Activated T-helper 1 cell treated with anti-CD3 and anti-CD28 coated beads, Interleukin-2, amount 50 U/mL, for 16 hours (primary cell): Measurements from ENCODE around the gene DAPK1.

Experiments used
- DNase-seq, 2 donors: peaks; one replicate each; pipeline ENCODE4 v3.0.0-alpha.2; 2020; ENCODE audit warnings: low read depth in 1 of 2, low spot score in 1 of 2

DAPK1 gene

DNA sequence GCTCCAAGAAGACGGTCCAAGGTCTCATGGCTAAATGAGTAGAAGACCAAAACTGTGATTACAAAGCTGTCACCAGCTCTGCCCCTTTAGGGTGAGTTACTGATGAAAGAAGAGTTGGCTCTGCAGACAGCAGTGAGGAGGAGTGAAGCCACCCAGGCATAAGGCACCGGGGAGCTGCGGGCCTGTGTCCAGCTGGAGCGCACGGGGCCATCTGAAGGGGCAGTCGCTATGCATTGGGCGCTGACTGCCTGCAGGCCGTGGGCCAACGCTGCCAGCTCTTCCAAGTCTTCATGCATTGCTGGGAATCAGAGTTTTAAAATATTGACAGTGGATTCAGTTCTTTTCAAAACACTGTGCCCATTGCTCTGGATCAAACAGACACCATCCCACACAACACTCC is 70.3 kb downstream of the DAPK1 start:
- no peak for DNase-seq

DNA sequence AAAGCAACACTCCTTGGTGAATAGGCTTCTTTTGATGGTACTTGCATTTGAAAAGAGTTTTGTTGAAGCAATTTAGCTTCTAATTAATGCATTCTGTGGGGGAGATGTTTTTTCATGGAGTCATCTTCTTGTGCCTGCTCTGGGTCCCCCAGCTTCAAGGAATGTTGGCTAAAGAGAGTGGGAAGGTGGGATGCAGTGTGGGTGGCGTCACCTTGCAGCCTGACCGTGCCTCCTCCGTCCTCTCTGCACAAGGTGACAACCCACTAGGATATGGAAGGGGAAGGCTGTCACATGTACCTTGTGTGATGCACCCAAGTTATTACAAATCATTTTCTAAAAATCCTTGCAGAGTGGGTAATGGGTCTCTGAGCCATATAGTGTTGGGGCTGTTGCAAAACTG is 70.7 kb downstream of the DAPK1 start:
- DNase-seq, result no peak

DNA sequence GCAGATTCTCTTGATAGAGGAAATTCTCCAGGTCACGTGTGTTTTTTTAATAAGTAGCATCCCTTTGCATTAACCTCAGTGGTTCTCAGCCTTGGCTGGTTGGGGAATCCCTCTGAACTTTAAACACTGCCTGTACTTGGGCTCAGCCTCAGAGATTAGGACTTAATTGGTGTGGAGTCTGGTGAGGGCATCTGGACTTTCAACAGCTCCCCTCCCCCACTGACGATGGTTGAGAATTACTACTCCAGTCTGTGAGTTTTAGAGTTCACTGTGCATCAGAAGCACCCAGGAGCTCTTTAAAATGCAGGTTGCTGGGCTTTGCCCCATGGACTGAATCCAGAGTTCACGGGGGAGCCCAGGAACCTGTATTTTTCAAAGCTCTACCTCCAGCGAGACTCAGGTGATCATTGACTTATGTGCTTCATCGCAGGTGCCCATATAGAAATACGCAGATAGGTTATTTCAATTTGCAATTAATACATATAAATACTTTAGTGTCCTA is 71.4 kb downstream of the DAPK1 start:
- DNase-seq, result no peak

DNA sequence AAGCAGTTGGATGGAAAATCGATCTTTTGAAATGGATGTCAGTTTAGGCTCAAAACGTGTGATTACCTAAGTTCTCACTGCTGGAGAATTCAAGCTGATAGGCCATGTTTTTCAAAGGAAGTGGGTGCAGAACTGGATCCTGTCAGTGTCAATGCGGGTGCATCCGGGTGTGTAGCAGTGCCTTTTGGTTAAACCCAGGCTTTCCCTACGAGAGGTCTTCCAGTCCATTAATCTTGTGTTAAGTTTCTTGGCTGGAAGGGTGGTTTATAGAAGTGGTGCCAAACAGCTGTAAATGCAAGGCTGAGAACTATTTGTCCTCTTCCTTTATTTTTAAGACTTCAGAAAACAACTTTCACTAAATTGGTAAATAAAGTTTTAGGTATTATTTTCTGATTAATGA is 71.9 kb downstream of the DAPK1 start:
- no peak for DNase-seq

DNA sequence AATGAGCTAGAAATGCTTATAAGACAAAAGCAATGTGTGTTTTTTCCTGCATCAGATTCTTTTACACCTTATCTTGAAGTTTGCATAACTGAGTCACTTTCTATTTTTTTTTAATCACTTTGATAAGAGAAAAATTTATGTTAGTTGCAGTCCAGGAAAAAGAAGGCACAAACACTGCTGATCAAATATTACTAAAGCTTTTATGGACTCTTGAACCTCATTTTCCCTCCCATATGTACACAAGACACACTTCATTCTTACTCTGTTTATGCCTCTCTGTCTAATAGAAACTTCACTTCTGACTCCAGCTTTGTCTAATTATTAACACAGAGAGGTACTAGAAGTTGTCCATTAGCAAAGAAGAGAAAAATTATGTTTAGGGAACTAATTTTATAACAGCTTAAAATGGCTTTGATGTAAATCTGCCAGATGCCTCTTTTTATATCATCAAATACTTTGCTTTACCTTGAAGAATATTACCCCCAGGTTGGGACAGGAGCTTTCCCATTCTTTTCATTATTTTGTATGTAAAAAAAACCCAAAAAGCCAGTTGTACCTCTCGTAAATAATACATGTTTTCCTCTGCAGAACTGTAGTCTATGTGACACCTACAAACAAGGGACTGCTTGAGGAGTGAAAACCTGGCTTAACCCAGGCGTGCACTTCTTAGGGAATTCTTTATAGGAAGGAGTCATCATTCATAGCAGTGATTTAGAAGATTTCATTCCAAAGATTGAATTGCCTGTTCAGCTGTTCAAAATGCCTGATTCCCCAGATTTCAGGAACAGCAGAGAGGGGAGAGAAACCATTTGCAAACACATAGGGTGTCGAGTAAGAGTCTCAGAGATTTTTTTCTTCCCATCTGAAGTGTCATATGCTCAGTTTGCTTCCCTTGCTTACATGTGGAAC is 72.6 kb downstream of the DAPK1 start:
- no peak for DNase-seq

DNA sequence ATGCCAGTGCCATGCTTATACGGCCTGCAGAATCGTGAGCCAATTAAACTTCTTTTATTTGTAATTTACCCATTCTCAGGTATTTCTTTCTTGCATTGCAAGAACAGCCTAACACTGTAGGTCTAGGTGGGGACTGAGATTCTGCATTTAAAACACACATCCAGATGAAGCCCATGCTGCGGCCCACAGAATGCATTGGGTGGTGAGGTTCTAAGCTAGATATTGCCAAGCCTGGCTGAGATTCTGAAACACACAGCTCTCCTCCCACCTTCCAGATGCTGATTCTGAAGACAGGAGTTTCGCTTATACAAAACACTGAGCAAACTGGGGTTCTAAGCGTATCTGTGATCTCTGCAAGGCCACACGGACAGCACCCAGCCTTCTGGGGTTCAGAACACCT is 75.1 kb downstream of the DAPK1 start:
- no peak for DNase-seq

DNA sequence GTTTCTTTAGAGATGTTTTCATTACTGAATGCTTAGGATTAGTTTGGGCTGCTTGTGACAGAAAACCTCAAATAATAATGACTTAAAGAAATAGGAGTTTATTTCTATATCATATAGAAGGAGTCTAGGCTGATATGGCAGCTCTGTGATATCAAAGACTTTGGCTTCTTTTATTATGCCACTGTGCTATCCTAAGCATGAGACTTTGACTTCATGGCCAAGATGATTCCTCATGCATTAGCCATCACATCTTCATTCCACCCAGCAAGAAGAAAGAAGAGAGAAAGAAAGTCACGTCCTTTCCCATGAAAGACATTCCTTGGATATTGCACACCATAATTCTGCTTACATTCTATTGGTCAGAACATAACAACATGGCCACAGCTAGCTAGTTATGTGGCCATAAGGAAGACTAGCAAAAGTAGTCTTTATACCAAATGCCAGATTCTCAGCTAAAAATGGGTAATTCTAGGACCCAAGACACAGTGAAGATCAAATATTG is 76.2 kb downstream of the DAPK1 start:
- no peak for DNase-seq

DNA sequence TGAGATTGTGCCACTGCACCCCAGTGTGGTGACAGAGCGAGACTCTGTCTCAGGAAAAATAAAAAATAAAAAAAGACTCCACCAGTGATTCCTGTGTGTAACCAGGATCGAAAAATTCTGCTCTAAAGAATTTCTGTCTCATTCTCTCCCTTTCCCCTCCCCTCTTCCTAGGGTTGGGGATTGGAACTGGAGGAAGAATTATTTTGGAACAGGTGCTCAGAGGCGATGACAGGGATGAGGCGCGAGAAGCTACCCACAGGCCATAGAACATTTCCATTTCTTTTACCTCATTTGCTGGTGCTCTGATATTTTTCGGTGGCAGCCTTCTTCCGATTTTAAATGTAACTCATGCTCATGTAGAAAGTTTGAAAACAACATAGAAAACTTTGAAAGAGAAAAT is 80.1 kb downstream of the DAPK1 start:
- no peak for DNase-seq

DNA sequence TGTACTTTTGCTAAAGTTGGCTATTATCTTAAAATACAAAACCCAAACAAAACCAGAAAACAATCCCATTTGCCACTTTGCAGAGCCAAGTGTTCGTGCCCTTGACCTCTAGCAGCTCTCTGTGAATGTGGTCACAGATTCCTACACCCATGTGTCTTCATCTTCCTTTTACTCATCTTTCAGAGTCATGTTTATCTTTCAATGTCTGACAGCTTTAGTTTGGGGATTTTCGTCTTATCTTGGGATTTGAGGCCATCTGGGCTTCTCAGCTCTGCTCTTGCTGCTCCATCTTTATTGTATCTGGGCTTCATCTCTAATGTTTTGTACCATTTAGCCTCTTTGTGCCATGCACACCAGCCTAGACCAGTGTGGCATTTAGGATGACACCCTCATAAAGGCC is 81.0 kb downstream of the DAPK1 start:
- no peak for DNase-seq

DNA sequence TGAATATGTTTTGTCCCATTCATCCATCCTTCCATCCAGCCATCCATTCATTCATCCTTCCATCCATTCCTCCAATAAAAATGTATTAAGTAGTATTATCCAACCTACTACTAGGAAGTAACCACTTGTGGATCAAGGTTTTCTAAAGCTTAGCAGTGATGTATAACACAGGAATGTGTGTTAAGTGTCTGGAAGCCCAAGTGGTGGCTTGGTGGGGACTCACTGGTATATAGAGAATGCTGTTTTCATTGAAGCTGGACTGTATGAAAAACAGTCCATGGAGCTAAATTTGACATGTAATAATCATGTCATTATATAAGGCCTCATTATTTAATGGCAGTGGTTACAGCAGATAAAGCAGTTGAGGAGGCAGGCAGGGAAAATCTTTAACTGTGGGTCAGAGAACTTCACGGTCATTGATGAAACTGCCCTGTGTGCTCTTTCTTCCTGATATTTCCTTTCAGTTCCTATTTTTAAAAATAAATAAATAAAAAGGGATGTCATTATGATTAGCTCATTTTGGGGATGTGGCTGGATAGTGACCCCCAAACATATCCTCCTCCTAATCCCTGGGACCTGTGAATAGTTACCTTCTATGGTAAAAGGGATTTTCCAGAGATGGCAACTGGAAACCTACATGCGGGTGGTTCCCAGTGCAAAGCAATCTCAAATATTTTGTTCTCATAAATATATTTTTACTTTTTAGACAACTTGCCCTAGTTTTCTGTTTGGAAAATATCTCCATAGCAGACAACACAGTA is 82.3 kb downstream of the DAPK1 start:
- no peak for DNase-seq

DNA sequence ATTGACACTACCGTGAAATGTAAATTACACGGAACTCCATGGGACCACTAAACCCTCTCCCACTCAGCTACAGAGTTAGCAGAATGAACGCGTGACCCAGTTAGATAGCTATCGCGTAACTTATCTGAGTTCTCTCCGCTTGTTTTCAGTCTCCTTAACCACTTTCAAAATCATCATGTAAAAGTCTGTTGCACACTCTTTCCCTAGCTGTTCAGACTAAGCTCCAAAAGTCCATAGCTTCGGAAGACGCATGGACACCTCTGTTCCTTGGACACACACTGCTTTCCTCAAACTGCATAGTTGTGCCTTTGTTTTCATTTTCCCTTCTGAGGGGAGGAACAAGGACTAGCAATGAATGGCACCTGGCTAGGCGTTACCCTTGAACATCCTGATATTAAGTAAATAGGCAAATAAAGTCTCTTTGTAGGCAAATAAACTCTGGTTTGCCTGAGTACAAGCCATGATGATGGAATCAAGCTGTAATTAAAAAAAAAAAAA is 83.3 kb downstream of the DAPK1 start:
- no peak for DNase-seq

DNA sequence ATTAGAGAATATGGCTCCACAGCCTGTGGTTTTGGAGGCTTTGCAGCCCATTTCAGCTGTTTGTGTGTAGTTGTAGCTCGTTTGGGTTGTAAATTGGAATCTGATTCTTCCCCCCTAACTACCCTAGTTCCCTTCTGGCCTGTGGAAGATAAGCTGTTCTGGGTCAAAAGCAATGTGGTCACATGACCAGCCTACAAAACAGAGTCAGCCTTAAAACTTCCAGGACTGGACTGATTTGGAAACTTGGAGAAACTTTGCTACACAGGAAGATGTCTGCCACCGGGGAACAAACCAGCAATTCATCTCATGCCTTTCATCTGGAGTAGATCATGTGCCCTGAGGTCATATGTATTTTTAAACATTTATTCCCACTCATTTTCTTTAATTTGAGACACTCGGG is 83.8 kb downstream of the DAPK1 start:
- no peak for DNase-seq

DNA sequence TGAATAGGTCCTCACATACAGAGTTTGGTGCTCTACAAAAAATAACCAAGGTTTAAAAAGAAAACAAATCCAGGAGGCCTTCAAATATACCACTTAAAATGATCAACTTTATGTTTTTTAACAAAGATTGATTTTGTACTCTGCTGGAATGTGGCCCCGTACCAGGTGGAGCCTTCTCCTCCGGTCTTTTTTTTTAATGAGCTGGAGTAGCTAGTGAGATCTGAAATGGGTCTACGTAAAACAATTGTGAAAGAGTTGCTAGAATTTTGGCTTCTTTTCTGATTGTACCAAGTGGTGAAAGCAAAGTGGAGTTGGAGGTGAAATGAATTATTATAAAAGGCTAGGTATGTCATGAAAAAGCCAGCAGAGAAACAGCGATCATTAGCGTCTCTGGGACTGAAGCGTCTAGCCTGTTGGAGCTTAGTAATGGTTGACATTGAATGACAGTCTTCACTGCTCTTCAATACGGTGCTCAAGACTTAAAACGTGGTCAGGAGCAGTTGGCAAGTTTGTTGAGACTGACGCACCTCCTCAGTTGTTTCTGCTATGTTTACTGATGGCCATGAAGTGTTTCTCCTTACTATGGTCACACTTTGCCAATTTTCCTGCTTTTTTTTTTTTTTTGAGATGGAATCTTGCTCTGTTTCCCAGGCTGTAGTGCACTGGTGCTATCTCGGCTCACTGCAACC is 84.4 kb downstream of the DAPK1 start:
- DNase-seq, result no peak

DNA sequence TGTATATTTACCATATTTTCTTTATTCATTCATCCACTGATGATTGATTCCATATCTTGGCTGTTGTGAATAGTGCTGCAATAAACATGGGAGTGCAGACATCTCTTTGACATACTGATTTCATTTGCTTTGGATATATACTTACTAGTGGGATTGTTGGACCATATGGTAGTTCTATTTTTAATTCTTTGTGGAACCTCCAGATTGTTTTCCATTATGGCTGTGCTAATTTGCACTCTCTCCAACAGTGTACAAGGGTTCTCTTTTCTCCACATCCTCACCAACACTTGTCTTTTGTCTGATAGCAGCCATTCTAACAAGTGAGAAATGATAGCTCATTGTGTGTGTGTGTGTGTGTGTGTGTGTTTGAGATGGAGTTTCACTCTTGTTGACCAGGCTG is 86.7 kb downstream of the DAPK1 start:
- DNase-seq, result no peak

DNA sequence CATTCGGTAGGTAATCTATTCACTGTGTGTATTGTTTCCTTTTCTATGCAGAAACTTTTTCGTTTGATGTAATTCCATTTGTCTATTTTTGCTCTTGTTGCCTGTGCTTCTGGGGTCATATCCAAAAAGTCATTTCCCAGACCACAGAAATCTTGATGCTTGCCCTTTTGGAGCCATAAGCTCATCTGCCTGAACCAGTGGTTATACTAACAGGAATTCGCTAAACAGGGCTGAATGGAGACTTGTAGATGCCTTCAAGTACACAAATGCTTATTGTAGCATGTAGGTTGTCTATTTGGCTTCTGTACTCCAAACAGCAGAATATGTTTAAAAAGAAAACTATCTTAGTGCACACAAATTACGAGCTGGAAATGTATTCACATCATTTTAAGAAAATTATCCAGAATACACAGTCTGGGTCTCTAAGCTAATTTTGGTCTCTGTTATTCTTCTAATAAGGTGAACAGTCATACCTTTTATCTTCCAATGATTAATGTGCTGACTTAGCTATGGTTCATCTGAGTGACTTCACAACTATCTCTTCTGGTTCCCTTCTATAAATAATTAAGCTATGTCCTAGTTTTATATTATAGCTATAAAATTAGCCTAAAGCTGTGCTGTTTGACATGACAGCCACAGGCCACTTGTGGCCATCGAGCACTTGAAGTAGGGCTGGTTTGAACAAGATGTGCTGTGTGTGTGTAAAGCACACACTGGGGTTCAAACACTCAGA is 87.6 kb downstream of the DAPK1 start:
- no peak for DNase-seq

DNA sequence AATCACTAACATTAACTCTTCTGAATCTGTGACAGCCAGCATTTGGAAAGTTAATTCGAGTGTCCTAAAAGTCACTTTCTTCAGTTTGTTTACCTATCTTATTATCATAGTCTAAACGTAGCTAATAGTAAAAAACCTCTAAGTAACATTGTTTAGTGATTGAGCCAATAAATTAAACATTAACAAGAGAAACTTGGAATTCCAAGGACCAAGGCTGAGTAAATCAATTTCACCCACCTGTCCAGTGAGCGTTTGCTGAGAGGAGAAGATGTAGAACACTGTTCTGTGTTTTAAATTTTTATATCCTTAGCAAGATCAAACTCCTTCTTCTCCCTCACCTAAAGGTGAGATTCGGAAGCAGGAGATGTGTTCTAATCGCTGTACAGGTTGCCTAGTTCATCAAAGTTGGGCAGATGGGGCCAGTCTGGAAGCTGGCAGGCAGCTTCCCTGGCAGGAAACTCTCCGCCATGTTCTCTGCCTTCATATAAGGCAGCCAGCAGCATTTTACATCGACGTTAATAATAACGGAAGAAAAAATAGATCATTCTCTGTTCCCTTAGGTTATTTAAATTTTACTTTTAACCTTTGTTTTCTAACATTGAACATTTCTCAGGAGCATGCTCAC is 89.2 kb downstream of the DAPK1 start:
- DNase-seq, result no peak

DNA sequence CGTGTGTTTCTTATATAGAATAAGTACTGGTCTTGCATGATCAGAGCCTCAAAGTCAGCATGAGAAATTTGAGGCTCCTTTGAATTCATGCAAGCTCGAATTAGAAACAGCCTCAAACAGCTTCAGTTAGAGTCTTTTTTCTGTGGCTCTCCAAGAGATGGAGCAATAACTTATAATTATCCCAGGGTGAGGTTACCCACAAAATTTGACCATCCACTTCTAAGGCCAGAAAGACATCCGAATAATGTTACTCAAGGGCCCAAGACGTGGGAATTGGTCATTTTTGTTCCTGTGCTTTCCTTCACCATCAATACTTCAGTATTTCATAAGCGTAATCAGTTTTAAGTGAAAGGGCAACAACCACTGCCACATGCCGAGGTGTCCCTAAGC is 89.7 kb downstream of the DAPK1 start:
- DNase-seq, result no peak

DNA sequence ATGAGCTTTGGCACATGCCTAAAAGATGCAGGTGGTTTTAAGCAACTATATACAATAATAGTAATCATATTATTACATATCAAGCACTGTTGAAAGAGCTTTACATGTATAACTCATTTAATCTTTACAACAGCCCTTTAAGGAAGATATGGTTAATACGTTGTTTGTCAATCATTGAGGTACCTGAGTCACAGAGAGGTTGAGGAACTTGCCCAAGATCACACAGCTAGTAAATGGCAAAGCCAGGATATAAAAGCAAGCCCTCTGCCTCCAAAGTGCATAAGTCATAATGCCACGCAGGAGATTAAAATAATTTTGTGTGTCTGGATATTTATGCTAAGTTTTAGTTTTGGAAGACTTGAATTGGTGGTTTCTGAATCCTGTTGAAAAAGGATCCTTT is 90.2 kb downstream of the DAPK1 start:
- no peak for DNase-seq

DNA sequence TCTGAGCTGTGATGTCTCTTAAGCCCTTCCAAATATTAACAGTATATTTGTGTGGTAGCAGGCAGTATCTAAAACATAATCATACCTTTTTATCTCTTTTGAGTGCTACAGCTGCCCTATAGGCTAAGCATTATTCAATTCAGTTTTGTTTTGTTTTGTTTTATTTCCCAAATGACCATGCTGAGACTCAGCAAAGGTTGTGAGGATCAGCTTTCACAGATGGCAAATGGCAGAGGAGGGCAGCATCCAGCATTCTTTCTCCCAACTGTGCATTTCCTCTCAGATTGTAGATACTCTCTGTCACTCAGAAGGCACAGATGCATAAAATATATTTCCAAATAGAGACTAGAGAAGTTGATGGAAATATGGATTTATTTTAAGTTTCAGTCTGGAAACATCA is 90.7 kb downstream of the DAPK1 start:
- no peak for DNase-seq

DNA sequence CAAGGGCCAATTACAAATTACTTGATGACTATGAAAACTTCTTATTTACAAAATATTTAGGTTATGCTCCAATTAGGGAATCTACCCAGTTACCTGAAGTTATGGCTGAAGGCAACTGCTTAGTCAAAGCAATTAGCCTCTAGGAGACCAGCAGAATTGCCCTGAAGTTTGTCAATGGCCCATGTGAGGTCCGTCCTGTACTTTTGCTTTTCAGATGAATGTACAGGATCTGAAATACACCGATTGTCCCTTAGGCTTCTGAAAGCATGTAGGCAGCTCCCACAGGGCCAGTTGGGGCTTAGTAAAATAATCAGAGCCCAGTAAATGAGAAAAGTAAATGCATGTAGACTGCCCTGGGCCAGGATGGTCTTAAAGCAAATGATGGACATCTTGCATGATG is 93.3 kb downstream of the DAPK1 start:
- DNase-seq, result no peak
